Thymus (tissue), 11 donors: ENCODE measurements around the gene C11orf58. TPM values are rescaled to one million over a fixed set of nuclear protein-coding genes. Genes with fewer than 3 reads are reported as not detected.

Experiments used
- DNase-seq, 9 donors: peaks; one replicate each; pipeline ENCODE4 v3.0.0-alpha.2; 2013; ENCODE audit warnings: low spot score in 9 of 9, low read depth in 6 of 9, missing footprints in 1 of 9
- H3K27ac ChIP-seq, 2 donors: one replicate each; pipeline ENCODE4 v1.5.1; 2013; ENCODE audit warnings: control low read depth in 1 of 2, low read depth in 1 of 2, low read length in 1 of 2, mild to moderate bottlenecking in 1 of 2, moderate library complexity in 1 of 2
- H3K27me3 ChIP-seq, 2 donors: one replicate each; pipeline ENCODE4 v1.5.1; 2013; ENCODE audit warnings: low read length in 1 of 2; ENCODE audit not compliant: control insufficient read depth in 2 of 2, insufficient read depth in 1 of 2
- H3K36me3 ChIP-seq, 2 donors: one replicate each; pipeline ENCODE4 v1.5.1; 2013; ENCODE audit warnings: low read length in 1 of 2, mild to moderate bottlenecking in 1 of 2, moderate library complexity in 1 of 2; ENCODE audit not compliant: control insufficient read depth in 2 of 2, insufficient read depth in 2 of 2
- H3K4me1 ChIP-seq, 2 donors: one replicate each; pipeline ENCODE4 v1.5.1; 2013; ENCODE audit warnings: low read length in 2 of 2; ENCODE audit not compliant: control insufficient read depth in 2 of 2, insufficient read depth in 2 of 2
- H3K4me3 ChIP-seq, 2 donors: one replicate each; pipeline ENCODE4 v1.5.1; 2013; ENCODE audit warnings: low read length in 2 of 2, control low read depth in 1 of 2, mild to moderate bottlenecking in 1 of 2
- H3K9me3 ChIP-seq, 2 donors: one replicate each; pipeline ENCODE4 v1.5.1; 2013; ENCODE audit warnings: low read length in 1 of 2, mild to moderate bottlenecking in 1 of 2; ENCODE audit not compliant: control insufficient read depth in 2 of 2, insufficient read depth in 1 of 2
- WGBS: extraction: QIAGEN DNeasy Blood & Tissue Kit; methylation state at CpG from one replicate; pipeline ENCODE4 v1.1.7; 2013; 5-methylcytosine and 5-hydroxymethylcytosine counted together
- polyA plus RNA-seq: library from polyadenylated mRNA; stranded (reverse); fragments of 200-250 nt; gene quantifications from one replicate; pipeline ENCODE4 v1.2.3, GENCODE V29; 2013
- total RNA-seq: library from RNA; stranded (reverse); fragments of 120-200 nt; gene quantifications from one replicate; pipeline ENCODE4 v1.2.4, GENCODE V29; 2013
- donor health status: healthy.

Gene C11orf58
- total and polyA plus RNA-seq, 2 donors = 179 to 212 TPM

GRCh38 chr11:16772141-16772512 lies 33.7 kb downstream of the C11orf58 start:
- Histone ChIP-seq H3K9me3 (no peaks in the 10 kb centered on the region), H3K4me3 (no peak overlapping the region), H3K4me1 (peaks cover 0 to 13% of the 10 kb centered on the region in 2 donors), H3K27me3 (peaks cover 0 to 5% of the 10 kb centered on the region in 2 donors), H3K27ac (no peak overlapping the region), H3K36me3 (no peaks in the 10 kb centered on the region)
- 98% methylated on average over 2 of the region's 2 CpGs for WGBS
- no peak for DNase-seq

GRCh38 chr11:16773981-16774935 lies 35.8 kb downstream of the C11orf58 start:
- peaks cover 0 to 5% of the 10 kb centered on the region in 2 donors for H3K27me3 ChIP-seq
- H3K4me3 ChIP-seq = no peak overlapping the region
- no peak overlapping the region for H3K27ac ChIP-seq
- H3K4me1 ChIP-seq = peaks cover 0 to 13% of the 10 kb centered on the region in 2 donors
- H3K36me3 ChIP-seq = no peaks in the 10 kb centered on the region
- DNase-seq = no peak
- no peaks in the 10 kb centered on the region for H3K9me3 ChIP-seq
- WGBS = 90% methylated on average over 9 of the region's 9 CpGs

- no peak for DNase-seq
- Histone ChIP-seq H3K27me3 (peaks cover 0 to 5% of the 10 kb centered on the region in 2 donors), H3K9me3 (no peaks in the 10 kb centered on the region), H3K27ac (no peak overlapping the region), H3K4me1 (peaks cover 0 to 13% of the 10 kb centered on the region in 2 donors), H3K36me3 (no peaks in the 10 kb centered on the region), H3K4me3 (no peak overlapping the region)
- 96% methylated on average over 11 of the region's 11 CpGs for WGBS
Measured at GRCh38 chr11:16774936-16775613, 36.6 kb downstream of the C11orf58 start.

GRCh38 chr11:16775614-16776283 lies 37.3 kb downstream of the C11orf58 start:
- no peak overlapping the region for H3K27ac ChIP-seq
- H3K4me3 ChIP-seq = no peak overlapping the region
- 94% methylated on average over 16 of the region's 16 CpGs for WGBS
- H3K4me1 ChIP-seq = peaks cover 0 to 13% of the 10 kb centered on the region in 2 donors
- no peaks in the 10 kb centered on the region for H3K9me3 ChIP-seq
- H3K36me3 ChIP-seq = no peaks in the 10 kb centered on the region
- H3K27me3 ChIP-seq = peaks cover 0 to 5% of the 10 kb centered on the region in 2 donors
- no peak for DNase-seq

GRCh38 chr11:16776711-16777612 lies 38.5 kb downstream of the C11orf58 start:
- Histone ChIP-seq H3K9me3 (no peaks in the 10 kb centered on the region), H3K27ac (peak overlapping the region in 1 of 2 donors; percentile 56), H3K4me1 (peaks cover 0 to 13% of the 10 kb centered on the region in 2 donors), H3K4me3 (no peak overlapping the region), H3K36me3 (no peaks in the 10 kb centered on the region), H3K27me3 (peaks cover 0 to 3% of the 10 kb centered on the region in 2 donors)
- 93% methylated on average over 14 of the region's 14 CpGs for WGBS
- DNase-seq = no peak

- Histone ChIP-seq H3K36me3 (peaks cover 0 to 3% of the 10 kb centered on the region in 2 donors), H3K27me3 (peaks cover 0 to 3% of the 10 kb centered on the region in 2 donors), H3K27ac (no peak overlapping the region), H3K9me3 (no peaks in the 10 kb centered on the region), H3K4me3 (no peak overlapping the region), H3K4me1 (peaks cover 0 to 13% of the 10 kb centered on the region in 2 donors)
- no peak for DNase-seq
- 97% methylated on average over 3 of the region's 3 CpGs for WGBS
Measured at GRCh38 chr11:16777613-16777975, 39.1 kb downstream of the C11orf58 start.

GRCh38 chr11:16778286-16778685 lies 39.8 kb downstream of the C11orf58 start:
- H3K36me3 ChIP-seq = peaks cover 0 to 3% of the 10 kb centered on the region in 2 donors
- H3K9me3 ChIP-seq = no peaks in the 10 kb centered on the region
- H3K4me1 ChIP-seq = peaks cover 0 to 13% of the 10 kb centered on the region in 2 donors
- DNase-seq = no peak
- H3K27ac ChIP-seq = no peak overlapping the region
- no peak overlapping the region for H3K4me3 ChIP-seq
- H3K27me3 ChIP-seq = peaks cover 0 to 3% of the 10 kb centered on the region in 2 donors
- 96% methylated on average over 6 of the region's 6 CpGs for WGBS

GRCh38 chr11:16778876-16779275 lies 40.4 kb downstream of the C11orf58 start:
- Histone ChIP-seq H3K27ac (no peak overlapping the region), H3K27me3 (peaks cover 0 to under 1% of the 10 kb centered on the region in 2 donors), H3K9me3 (no peaks in the 10 kb centered on the region), H3K4me1 (peaks cover 0 to 13% of the 10 kb centered on the region in 2 donors), H3K4me3 (no peak overlapping the region), H3K36me3 (peaks cover 0 to 3% of the 10 kb centered on the region in 2 donors)
- no peak for DNase-seq
- WGBS = 96% methylated on average over 8 of the region's 8 CpGs
